Smooth muscle cell of the pulmonary artery (primary cell): ENCODE data around the gene CDA. TPM values are rescaled to one million over a fixed set of nuclear protein-coding genes. Genes with fewer than 3 reads are reported as not detected.

ENCODE experiments used
- total RNA-seq: library from RNA; depleted of rRNA; stranded (reverse); fragments of >200 nt; gene quantifications from 2 replicates; pipeline ENCODE4 v1.2.3, GENCODE V29; 2014

The CDA gene
- total RNA-seq, result 0.39 and 0.92 TPM in 2 replicates

GRCh38 chr1:20588634-20589225 is at the start of gene CDA:
CDA (plus strand) TSS chr1:20589097; CDS start chr1:20589130, 33 bp downstream.

GRCh38 chr1:20551945-20552727 is 36.8 kb upstream of the CDA start, which contains the start of gene FAM43B:
FAM43B (plus strand) TSS chr1:20552573; CDS start chr1:20552974, 401 bp downstream.

GRCh38 chr1:20633190-20634064 is 44.5 kb downstream of the CDA start, which contains the start of gene PINK1:
PINK1 (plus strand) TSS chr1:20633458; CDS start chr1:20633549, 91 bp downstream.

GRCh38 chr1:20661207-20662109 is 72.6 kb downstream of the CDA start, which contains the start of gene DDOST:
DDOST (minus strand) TSS chr1:20661369; CDS start chr1:20661350, 19 bp downstream.

Other genes starting within 250 kb of the CDA start
- gene CAMK2N1, start 102.9 kb upstream of the CDA start, total RNA-seq, result 7.2 and 16.1 TPM in 2 replicates
- 28.2 and 29.8 TPM in 2 replicates for gene MUL1, start 80.9 kb upstream of the CDA start, total RNA-seq
- gene FAM43B, start 36.5 kb upstream of the CDA start, total RNA-seq, result 0.07 and 0.13 TPM in 2 replicates
- gene PINK1, start 44.4 kb downstream of the CDA start, total RNA-seq, result 80.3 and 85.4 TPM in 2 replicates
- 424 and 493 TPM in 2 replicates for gene DDOST, start 72.3 kb downstream of the CDA start, total RNA-seq
- 0.39 and 3.3 TPM in 2 replicates for gene KIF17, start 128.9 kb downstream of the CDA start, total RNA-seq
- 1.0 and 16.6 TPM in 2 replicates for gene SH2D5, start 143.6 kb downstream of the CDA start, total RNA-seq
- 195 and 241 TPM in 2 replicates for gene HP1BP3, start 198.2 kb downstream of the CDA start, total RNA-seq